T-cell (primary cell): ENCODE results near the gene VPS13D. TPM values are rescaled to one million over a fixed set of nuclear protein-coding genes. Genes with fewer than 3 reads are reported as not detected.

Source experiments
- ATAC-seq, 4 experiments: fragments of 200-7000 bp in 3 of 4; fragments of 150-1000 bp in 1 of 4; cut with Tn5 transposase; replicated peaks in 1 of 4; 1 replicate in 3 of 4; 2 replicates in 1 of 4; pipeline ENCODE4 v1.10.0; 2021; ENCODE audit warnings: moderate library complexity in 3 of 4, mild to moderate bottlenecking in 2 of 4, moderate number of reproducible peaks in 1 of 4
- CTCF ChIA-PET, 2 donors: fragments of 300-600 bp; sonication (Branson Sonifier 250); formaldehyde crosslinking; loops; one replicate each; lab custom pipeline; 2022; ENCODE audit warnings: antibody characterized with exemption in 2 of 2; lab: Charles Lee
- POLR2A ChIA-PET, 2 donors: fragments of 300-600 bp; sonication (Branson Sonifier 250); formaldehyde crosslinking; loops; one replicate each; lab custom pipeline; 2022; ENCODE audit warnings: antibody characterized with exemption in 2 of 2; lab: Charles Lee
- DNase-seq, 35 experiments: peaks; one replicate each; pipeline versions ENCODE4 v3.0.0 to v3.0.0-alpha.2; 2013 to 2023
- H3K27ac ChIP-seq: one replicate; pipeline ENCODE4 v1.5.1; 2013; ENCODE audit warnings: low read length
- H3K27me3 ChIP-seq, 2 experiments: replicated peaks in 1 of 2; 1 replicate in 1 of 2; 2 replicates in 1 of 2; pipeline versions ENCODE4 v1.6.1 to v1.7.0; 2013; ENCODE audit warnings: low read length in 1 of 2, mixed read lengths in 1 of 2; ENCODE audit not compliant: control insufficient read depth in 2 of 2, insufficient read depth in 2 of 2; ENCODE audit errors: extremely low read depth in 1 of 2
- H3K36me3 ChIP-seq, 2 donors: 1 replicate in 1 of 2; 2 replicates in 1 of 2; pipeline versions ENCODE4 v1.6.1 to v1.7.0; 2013; ENCODE audit warnings: low read length in 1 of 2; ENCODE audit not compliant: control insufficient read depth in 2 of 2, insufficient read depth in 1 of 2; ENCODE audit errors: extremely low read depth in 1 of 2
- H3K4me1 ChIP-seq, 2 experiments: 1 replicate in 1 of 2; 2 replicates in 1 of 2; pipeline versions ENCODE4 v1.6.1 to v1.7.0; 2013; ENCODE audit warnings: low read length in 2 of 2, mixed read lengths in 1 of 2; ENCODE audit not compliant: insufficient read depth in 2 of 2, control insufficient read depth in 1 of 2; ENCODE audit errors: extremely low read depth in 1 of 2
- H3K4me3 ChIP-seq, 2 donors: 1 replicate in 1 of 2; 2 replicates in 1 of 2; pipeline versions ENCODE4 v1.5.1 to v1.7.0; 2013; ENCODE audit warnings: mild to moderate bottlenecking in 2 of 2, low read length in 1 of 2, moderate library complexity in 1 of 2; ENCODE audit not compliant: control insufficient read depth in 1 of 2; ENCODE audit errors: extremely low read depth in 1 of 2
- H3K9me3 ChIP-seq: 2 replicates; pipeline ENCODE4 v1.7.0; 2013
- H3K27ac Mint-ChIP-seq, 2 donors: one replicate each; pipeline ENCODE4 v1.8.0; 2020 to 2021; ENCODE audit warnings: mild to moderate bottlenecking in 2 of 2, mixed read lengths in 2 of 2
- H3K27me3 Mint-ChIP-seq, 2 donors: one replicate each; pipeline ENCODE4 v1.8.0; 2021 to 2022; ENCODE audit warnings: mixed read lengths in 2 of 2
- H3K36me3 Mint-ChIP-seq: one replicate; pipeline ENCODE4 v1.8.0; 2021; ENCODE audit warnings: mixed read lengths
- H3K4me1 Mint-ChIP-seq, 3 donors: one replicate each; pipeline ENCODE4 v1.8.0; 2020 to 2022; ENCODE audit warnings: mixed read lengths in 3 of 3, mild to moderate bottlenecking in 1 of 3
- H3K4me3 Mint-ChIP-seq, 3 donors: one replicate each; pipeline ENCODE4 v1.8.0; 2020 to 2022; ENCODE audit warnings: mild to moderate bottlenecking in 3 of 3, mixed read lengths in 3 of 3, moderate library complexity in 3 of 3
- H3K9me3 Mint-ChIP-seq, 3 donors: one replicate each; pipeline ENCODE4 v1.8.0; 2020 to 2022; ENCODE audit warnings: mixed read lengths in 3 of 3
- WGBS: methylation state at CpG from one replicate; pipeline ENCODE4 v1.1.5; 2013; ENCODE audit warnings: missing lambda C conversion rate; ENCODE audit not compliant: insufficient coverage; 5-methylcytosine and 5-hydroxymethylcytosine counted together
- total RNA-seq, 35 experiments: library from RNA in 6 of 35; stranded (reverse) in 6 of 35; fragments of 120-200 nt in 1 of 35; gene quantifications; one replicate each; pipeline versions ENCODE4 v1.2.1 to v1.2.4 and lab custom pipeline; 2013 to 2026

The VPS13D gene
- total RNA-seq, 5 donors from 2014 or later (not counting 1 experiment from before 2014, with no cell fraction given): 73.5 to 85.9 (median 75.8) TPM

- Histone ChIP-seq H3K27me3 (no peaks in the 10 kb centered on the region), H3K9me3 (no peaks in the 10 kb centered on the region), H3K4me1 (peaks cover 77 to 79% of the 10 kb centered on the region in 2 experiments), H3K36me3 (no peaks in the 10 kb centered on the region), H3K4me3 (peak overlapping the region; percentile 2 to 13), H3K27ac (peak overlapping the region; percentile 48)
- peak overlapping the region; percentile 97 to 99 for H3K27ac Mint-ChIP-seq
- H3K9me3 Mint-ChIP-seq: no peaks in the 10 kb centered on the region
- WGBS: 71% methylated on average over 7 of the region's 19 CpGs
- peak overlapping the region; percentile 53 to 77 (median 66) for H3K4me3 Mint-ChIP-seq
- ChIA-PET POLR2A (interaction anchor here (0.6 to 1.1 kb wide), 3 partner anchors 21 to 45 kb away, joined by 3 to 4 read pairs (median 3); no protein-coding TSS in a partner anchor), CTCF (interaction anchor here (0.6 to 1.0 kb wide), 2 partner anchors 9 to 21 kb away, joined by 3 to 6 read pairs; no protein-coding TSS in a partner anchor)
- DNase-seq (peak in 3 of 35 experiments; percentile 5 to 29 (median 18)), ATAC-seq (peak; percentile 8 to 31 (median 19))
- H3K27me3 Mint-ChIP-seq: no peaks in the 10 kb centered on the region
- peaks cover 12% of the 10 kb centered on the region for H3K36me3 Mint-ChIP-seq
- H3K4me1 Mint-ChIP-seq: peaks cover 91 to 94% (median 94%) of the 10 kb centered on the region in 3 donors
Observed at GRCh38 chr1:12477936-12478611, 248.2 kb downstream of the VPS13D start.

GRCh38 chr1:12478612-12478985 is 248.8 kb downstream of the VPS13D start:
- ChIA-PET CTCF (interaction anchor here in 1 of 2 donors (1.0 kb wide), 1 partner anchor 22 kb away, joined by 3 read pairs; no protein-coding TSS in a partner anchor), POLR2A (interaction anchor here (0.6 to 1.1 kb wide), 4 partner anchors 19 to 186 kb away, joined by 3 read pairs; no protein-coding TSS in a partner anchor)
- Histone ChIP-seq H3K27ac (peak overlapping the region; percentile 48), H3K9me3 (no peaks in the 10 kb centered on the region), H3K4me1 (peaks cover 71 to 75% of the 10 kb centered on the region in 2 experiments), H3K36me3 (no peaks in the 10 kb centered on the region), H3K27me3 (no peaks in the 10 kb centered on the region), H3K4me3 (peak overlapping the region; percentile 2 to 13)
- no peaks in the 10 kb centered on the region for H3K9me3 Mint-ChIP-seq
- DNase-seq (peak in 31 of 35 experiments; percentile 19 to 56 (median 35)), ATAC-seq (peak; percentile 72 to 80 (median 77))
- H3K4me3 Mint-ChIP-seq: peak overlapping the region; percentile 53 to 77 (median 66)
- H3K27me3 Mint-ChIP-seq: no peaks in the 10 kb centered on the region
- H3K36me3 Mint-ChIP-seq: peaks cover 12% of the 10 kb centered on the region
- H3K4me1 Mint-ChIP-seq: peaks cover 86 to 88% (median 88%) of the 10 kb centered on the region in 3 donors
- WGBS: 25% methylated on average over 10 of the region's 11 CpGs
- H3K27ac Mint-ChIP-seq: peak overlapping the region; percentile 97 to 99

- no peaks in the 10 kb centered on the region for H3K9me3 ChIP-seq
- no peaks in the 10 kb centered on the region for H3K36me3 ChIP-seq
- no peaks in the 10 kb centered on the region for H3K27me3 Mint-ChIP-seq
- H3K9me3 Mint-ChIP-seq: no peaks in the 10 kb centered on the region
- CTCF ChIA-PET: no interaction called here
- no peak overlapping the region for H3K4me3 ChIP-seq
- H3K27ac ChIP-seq: peak overlapping the region; percentile 48
- H3K36me3 Mint-ChIP-seq: peaks cover 17% of the 10 kb centered on the region
- H3K4me1 Mint-ChIP-seq: peaks cover 79 to 85% (median 81%) of the 10 kb centered on the region in 3 donors
- H3K4me1 ChIP-seq: peaks cover 64 to 70% of the 10 kb centered on the region in 2 experiments
- H3K27me3 ChIP-seq: no peaks in the 10 kb centered on the region
- H3K4me3 Mint-ChIP-seq: peak overlapping the region in 2 of 3 donors; percentile 53 to 77
- WGBS: 89% methylated on average over 1 of the region's 6 CpGs
- H3K27ac Mint-ChIP-seq: peak overlapping the region; percentile 97 to 99
- POLR2A ChIA-PET: interaction anchor here (0.7 to 1.1 kb wide), 3 partner anchors 22 to 187 kb away, joined by 3 read pairs; no protein-coding TSS in a partner anchor
- DNase-seq (no peak), ATAC-seq (no peak)
Observed at GRCh38 chr1:12479311-12479710, 249.5 kb downstream of the VPS13D start.

- DNase-seq: no peak
- H3K9me3 Mint-ChIP-seq: no peaks in the 10 kb centered on the region
- H3K27ac Mint-ChIP-seq: peak overlapping the region; percentile 97 to 99
- WGBS: 100% methylated on average over 3 of the region's 3 CpGs
- Histone ChIP-seq H3K27me3 (no peaks in the 10 kb centered on the region), H3K4me1 (peaks cover 59 to 63% of the 10 kb centered on the region in 2 experiments), H3K4me3 (no peak overlapping the region), H3K27ac (no peak overlapping the region), H3K36me3 (no peaks in the 10 kb centered on the region), H3K9me3 (no peaks in the 10 kb centered on the region)
- H3K36me3 Mint-ChIP-seq: peaks cover 22% of the 10 kb centered on the region
- ChIA-PET CTCF (no interaction called here), POLR2A (no interaction called here)
- ATAC-seq: no peak
- H3K4me1 Mint-ChIP-seq: peaks cover 74 to 84% (median 76%) of the 10 kb centered on the region in 3 donors
- H3K4me3 Mint-ChIP-seq: peak overlapping the region in 1 of 3 donors; percentile 42
- H3K27me3 Mint-ChIP-seq: no peaks in the 10 kb centered on the region
Observed at GRCh38 chr1:12480041-12480440, 250.2 kb downstream of the VPS13D start.

- no peaks in the 10 kb centered on the region for H3K9me3 Mint-ChIP-seq
- H3K27ac Mint-ChIP-seq: peak overlapping the region; percentile 97 to 99
- H3K4me3 Mint-ChIP-seq: peak overlapping the region in 1 of 3 donors; percentile 42
- peaks cover 51 to 56% of the 10 kb centered on the region in 2 experiments for H3K4me1 ChIP-seq
- H3K36me3 ChIP-seq: no peaks in the 10 kb centered on the region
- no peaks in the 10 kb centered on the region for H3K9me3 ChIP-seq
- DNase-seq (peak in 16 of 35 experiments; percentile 3 to 41 (median 20)), ATAC-seq (peak; percentile 55 to 64 (median 58))
- WGBS: 65% methylated on average over 3 of the region's 5 CpGs
- POLR2A ChIA-PET: no interaction called here
- H3K27me3 Mint-ChIP-seq: no peaks in the 10 kb centered on the region
- peaks cover 68 to 76% (median 68%) of the 10 kb centered on the region in 3 donors for H3K4me1 Mint-ChIP-seq
- no peaks in the 10 kb centered on the region for H3K27me3 ChIP-seq
- H3K27ac ChIP-seq: no peak overlapping the region
- peaks cover 29% of the 10 kb centered on the region for H3K36me3 Mint-ChIP-seq
- no peak overlapping the region for H3K4me3 ChIP-seq
- CTCF ChIA-PET: no interaction called here
Observed at GRCh38 chr1:12480748-12481362, 251.0 kb downstream of the VPS13D start.

GRCh38 chr1:12481928-12482327 is 252.1 kb downstream of the VPS13D start:
- Histone ChIP-seq H3K4me3 (no peak overlapping the region), H3K9me3 (no peaks in the 10 kb centered on the region), H3K36me3 (peaks cover 3% of the 10 kb centered on the region in 2 donors), H3K27ac (no peak overlapping the region), H3K4me1 (peaks cover 47% of the 10 kb centered on the region in 2 experiments), H3K27me3 (no peaks in the 10 kb centered on the region)
- ChIA-PET POLR2A (no interaction called here), CTCF (no interaction called here)
- peak overlapping the region; percentile 97 to 99 for H3K27ac Mint-ChIP-seq
- no peak overlapping the region for H3K4me3 Mint-ChIP-seq
- no peaks in the 10 kb centered on the region for H3K27me3 Mint-ChIP-seq
- peaks cover 36% of the 10 kb centered on the region for H3K36me3 Mint-ChIP-seq
- DNase-seq (no peak), ATAC-seq (no peak)
- 97% methylated on average over 5 of the region's 6 CpGs for WGBS
- H3K4me1 Mint-ChIP-seq: peaks cover 57 to 65% (median 61%) of the 10 kb centered on the region in 3 donors
- H3K9me3 Mint-ChIP-seq: no peaks in the 10 kb centered on the region
